Measurements from ENCODE around the gene KLHDC4. TPM values are rescaled to one million over a fixed set of nuclear protein-coding genes. Genes with fewer than 3 reads are reported as not detected.

The KLHDC4 gene
- polyA plus RNA-seq, 1 donor, result 34.0 TPM

GRCh38 chr16:87707714-87708580, 57.8 kb downstream of the KLHDC4 start:
- DNase-seq, result no peak
- peaks cover 42% of the 10 kb centered on the region for H3K36me3 ChIP-seq (ENCODE audit: control insufficient read depth, insufficient read depth, low read length)
- no peaks in the 10 kb centered on the region for H3K27me3 ChIP-seq (ENCODE audit: control insufficient read depth, insufficient read depth, low read length)
- 98% methylated on average over 14 of the region's 45 CpGs for WGBS (ENCODE audit: insufficient coverage, low lambda C conversion rate)
- no peak overlapping the region for H3K4me3 ChIP-seq (ENCODE audit: low read length)
- H3K9me3 ChIP-seq (ENCODE audit: control insufficient read depth, low read depth, low read length), result peaks cover 3% of the 10 kb centered on the region
- no peak overlapping the region for H3K27ac ChIP-seq (ENCODE audit: low read length)
- no peaks in the 10 kb centered on the region for H3K4me1 ChIP-seq (ENCODE audit: control insufficient read depth, insufficient read depth, low read length)

- H3K36me3 ChIP-seq (ENCODE audit: control insufficient read depth, insufficient read depth, low read length), result peaks cover 45% of the 10 kb centered on the region
- no peak for DNase-seq
- WGBS (ENCODE audit: insufficient coverage, low lambda C conversion rate), result no CpG with 5 or more reads among the region's 17 CpGs
Observed at GRCh38 chr16:87707097-87707496, 58.7 kb downstream of the KLHDC4 start.

GRCh38 chr16:87706278-87707000, 59.3 kb downstream of the KLHDC4 start:
- WGBS (ENCODE audit: insufficient coverage, low lambda C conversion rate), result no CpG with 5 or more reads among the region's 28 CpGs
- DNase-seq, result no peak
- no peak overlapping the region for H3K27ac ChIP-seq (ENCODE audit: low read length)
- H3K36me3 ChIP-seq (ENCODE audit: control insufficient read depth, insufficient read depth, low read length), result peaks cover 45% of the 10 kb centered on the region
- H3K4me3 ChIP-seq (ENCODE audit: low read length), result no peak overlapping the region
- peaks cover 4% of the 10 kb centered on the region for H3K9me3 ChIP-seq (ENCODE audit: control insufficient read depth, low read depth, low read length)
- H3K4me1 ChIP-seq (ENCODE audit: control insufficient read depth, insufficient read depth, low read length), result no peaks in the 10 kb centered on the region
- no peaks in the 10 kb centered on the region for H3K27me3 ChIP-seq (ENCODE audit: control insufficient read depth, insufficient read depth, low read length)

More at GRCh38 chr16:87707097-87707496, 58.7 kb downstream of the KLHDC4 start:
- no peak overlapping the region for H3K4me3 ChIP-seq (ENCODE audit: low read length)
- no peaks in the 10 kb centered on the region for H3K27me3 ChIP-seq (ENCODE audit: control insufficient read depth, insufficient read depth, low read length)
- H3K9me3 ChIP-seq (ENCODE audit: control insufficient read depth, low read depth, low read length), result peaks cover 4% of the 10 kb centered on the region
- H3K27ac ChIP-seq (ENCODE audit: low read length), result no peak overlapping the region
- no peaks in the 10 kb centered on the region for H3K4me1 ChIP-seq (ENCODE audit: control insufficient read depth, insufficient read depth, low read length)

- Histone ChIP-seq H3K36me3 (ENCODE audit: control insufficient read depth, insufficient read depth, low read length) (peaks cover 44% of the 10 kb centered on the region), H3K4me1 (ENCODE audit: control insufficient read depth, insufficient read depth, low read length) (no peaks in the 10 kb centered on the region), H3K9me3 (ENCODE audit: control insufficient read depth, low read depth, low read length) (peaks cover 4% of the 10 kb centered on the region), H3K27me3 (ENCODE audit: control insufficient read depth, insufficient read depth, low read length) (no peaks in the 10 kb centered on the region), H3K4me3 (ENCODE audit: low read length) (no peak overlapping the region), H3K27ac (ENCODE audit: low read length) (no peak overlapping the region)
- no peak for DNase-seq
- no CpG with 5 or more reads among the region's 31 CpGs for WGBS (ENCODE audit: insufficient coverage, low lambda C conversion rate)
Observed at GRCh38 chr16:87705771-87706277, 60.0 kb downstream of the KLHDC4 start.

- Histone ChIP-seq H3K27me3 (ENCODE audit: control insufficient read depth, insufficient read depth, low read length) (no peaks in the 10 kb centered on the region), H3K27ac (ENCODE audit: low read length) (no peak overlapping the region), H3K4me1 (ENCODE audit: control insufficient read depth, insufficient read depth, low read length) (no peaks in the 10 kb centered on the region), H3K9me3 (ENCODE audit: control insufficient read depth, low read depth, low read length) (peaks cover 4% of the 10 kb centered on the region), H3K4me3 (ENCODE audit: low read length) (no peak overlapping the region), H3K36me3 (ENCODE audit: control insufficient read depth, insufficient read depth, low read length) (peaks cover 39% of the 10 kb centered on the region)
- DNase-seq, result no peak
- WGBS (ENCODE audit: insufficient coverage, low lambda C conversion rate), result no CpG with 5 or more reads among the region's 34 CpGs
Observed at GRCh38 chr16:87704754-87705353, 60.9 kb downstream of the KLHDC4 start.

GRCh38 chr16:87703835-87704375, 61.9 kb downstream of the KLHDC4 start:
- no peak overlapping the region for H3K27ac ChIP-seq (ENCODE audit: low read length)
- WGBS (ENCODE audit: insufficient coverage, low lambda C conversion rate), result no CpG with 5 or more reads among the region's 29 CpGs

GRCh38 chr16:87703071-87703470, 62.7 kb downstream of the KLHDC4 start:
- no CpG with 5 or more reads among the region's 26 CpGs for WGBS (ENCODE audit: insufficient coverage, low lambda C conversion rate)
- no peaks in the 10 kb centered on the region for H3K27me3 ChIP-seq (ENCODE audit: control insufficient read depth, insufficient read depth, low read length)
- H3K27ac ChIP-seq (ENCODE audit: low read length), result no peak overlapping the region
- DNase-seq, result no peak
- peaks cover 34% of the 10 kb centered on the region for H3K36me3 ChIP-seq (ENCODE audit: control insufficient read depth, insufficient read depth, low read length)
- H3K4me3 ChIP-seq (ENCODE audit: low read length), result no peak overlapping the region
- no peaks in the 10 kb centered on the region for H3K4me1 ChIP-seq (ENCODE audit: control insufficient read depth, insufficient read depth, low read length)
- H3K9me3 ChIP-seq (ENCODE audit: control insufficient read depth, low read depth, low read length), result peaks cover 4% of the 10 kb centered on the region

More at GRCh38 chr16:87703835-87704375, 61.9 kb downstream of the KLHDC4 start:
- H3K9me3 ChIP-seq (ENCODE audit: control insufficient read depth, low read depth, low read length), result peaks cover 4% of the 10 kb centered on the region
- no peak for DNase-seq
- peaks cover 37% of the 10 kb centered on the region for H3K36me3 ChIP-seq (ENCODE audit: control insufficient read depth, insufficient read depth, low read length)
- no peaks in the 10 kb centered on the region for H3K27me3 ChIP-seq (ENCODE audit: control insufficient read depth, insufficient read depth, low read length)
- no peaks in the 10 kb centered on the region for H3K4me1 ChIP-seq (ENCODE audit: control insufficient read depth, insufficient read depth, low read length)
- no peak overlapping the region for H3K4me3 ChIP-seq (ENCODE audit: low read length)

- DNase-seq, result no peak
- Histone ChIP-seq H3K27me3 (ENCODE audit: control insufficient read depth, insufficient read depth, low read length) (no peaks in the 10 kb centered on the region), H3K27ac (ENCODE audit: low read length) (no peak overlapping the region), H3K4me3 (ENCODE audit: low read length) (no peak overlapping the region), H3K4me1 (ENCODE audit: control insufficient read depth, insufficient read depth, low read length) (no peaks in the 10 kb centered on the region), H3K36me3 (ENCODE audit: control insufficient read depth, insufficient read depth, low read length) (peaks cover 28% of the 10 kb centered on the region), H3K9me3 (ENCODE audit: control insufficient read depth, low read depth, low read length) (peaks cover 4% of the 10 kb centered on the region)
- no CpG with 5 or more reads among the region's 19 CpGs for WGBS (ENCODE audit: insufficient coverage, low lambda C conversion rate)
Observed at GRCh38 chr16:87702325-87702811, 63.4 kb downstream of the KLHDC4 start.

- no CpG with 5 or more reads among the region's 23 CpGs for WGBS (ENCODE audit: insufficient coverage, low lambda C conversion rate)
- Histone ChIP-seq H3K4me3 (ENCODE audit: low read length) (no peak overlapping the region), H3K27ac (ENCODE audit: low read length) (no peak overlapping the region), H3K4me1 (ENCODE audit: control insufficient read depth, insufficient read depth, low read length) (no peaks in the 10 kb centered on the region), H3K36me3 (ENCODE audit: control insufficient read depth, insufficient read depth, low read length) (peaks cover 29% of the 10 kb centered on the region), H3K9me3 (ENCODE audit: control insufficient read depth, low read depth, low read length) (peaks cover 4% of the 10 kb centered on the region), H3K27me3 (ENCODE audit: control insufficient read depth, insufficient read depth, low read length) (no peaks in the 10 kb centered on the region)
- DNase-seq, result no peak
Observed at GRCh38 chr16:87701505-87701921, 64.3 kb downstream of the KLHDC4 start.

GRCh38 chr16:87701078-87701460, 64.7 kb downstream of the KLHDC4 start:
- DNase-seq, result no peak
- Histone ChIP-seq H3K36me3 (ENCODE audit: control insufficient read depth, insufficient read depth, low read length) (peaks cover 33% of the 10 kb centered on the region), H3K27ac (ENCODE audit: low read length) (no peak overlapping the region), H3K4me3 (ENCODE audit: low read length) (no peak overlapping the region), H3K27me3 (ENCODE audit: control insufficient read depth, insufficient read depth, low read length) (no peaks in the 10 kb centered on the region), H3K9me3 (ENCODE audit: control insufficient read depth, low read depth, low read length) (peaks cover 4% of the 10 kb centered on the region), H3K4me1 (ENCODE audit: control insufficient read depth, insufficient read depth, low read length) (no peaks in the 10 kb centered on the region)
- no CpG with 5 or more reads among the region's 11 CpGs for WGBS (ENCODE audit: insufficient coverage, low lambda C conversion rate)

Measured in large intestine (tissue), 3 donors.